Hypothalamus (tissue), 51 donors: Measurements from ENCODE around the gene GPS2.

Experiments
- DNase-seq, 51 donors: peaks; one replicate each; lab custom pipeline; 2025; lab: John Stamatoyannopoulos, UW

Gene GPS2

DNA sequence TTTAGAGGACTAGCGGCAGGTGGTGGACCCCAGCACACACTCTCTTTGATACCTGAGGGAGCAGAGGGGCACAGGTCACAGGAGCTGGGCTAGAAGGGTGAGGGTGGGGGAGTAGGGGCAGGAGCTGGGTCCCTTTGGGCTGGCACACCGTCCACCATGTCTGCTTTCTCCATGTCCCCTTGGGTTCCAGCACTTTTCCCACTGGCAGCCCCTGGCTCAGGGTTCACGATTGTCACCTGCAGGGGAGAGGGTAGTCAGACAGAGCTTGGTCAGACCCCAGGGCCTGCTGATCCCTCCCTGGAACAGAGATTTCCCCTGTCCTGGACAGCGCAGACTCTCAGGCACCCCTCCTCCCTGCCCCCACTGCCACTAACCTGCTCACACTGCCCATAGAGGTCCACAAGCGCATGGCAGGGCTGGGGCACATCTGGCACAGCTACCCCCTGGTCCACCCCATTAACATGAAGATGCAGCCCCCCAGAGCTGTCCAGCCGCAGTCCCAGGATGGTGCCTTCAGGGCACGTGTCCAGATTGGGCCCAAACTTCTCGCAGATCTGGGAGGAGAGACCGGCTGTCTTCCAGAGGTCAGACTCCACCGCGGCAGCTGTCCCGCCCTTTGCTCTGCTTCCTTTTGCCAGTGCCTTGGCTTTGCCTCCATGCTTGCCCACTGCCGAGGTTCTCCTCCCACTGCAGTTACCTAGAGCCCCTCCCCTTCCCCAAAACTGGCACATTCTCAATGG is 3.1 kb upstream of the GPS2 start:
- DNase-seq = no peak

DNA sequence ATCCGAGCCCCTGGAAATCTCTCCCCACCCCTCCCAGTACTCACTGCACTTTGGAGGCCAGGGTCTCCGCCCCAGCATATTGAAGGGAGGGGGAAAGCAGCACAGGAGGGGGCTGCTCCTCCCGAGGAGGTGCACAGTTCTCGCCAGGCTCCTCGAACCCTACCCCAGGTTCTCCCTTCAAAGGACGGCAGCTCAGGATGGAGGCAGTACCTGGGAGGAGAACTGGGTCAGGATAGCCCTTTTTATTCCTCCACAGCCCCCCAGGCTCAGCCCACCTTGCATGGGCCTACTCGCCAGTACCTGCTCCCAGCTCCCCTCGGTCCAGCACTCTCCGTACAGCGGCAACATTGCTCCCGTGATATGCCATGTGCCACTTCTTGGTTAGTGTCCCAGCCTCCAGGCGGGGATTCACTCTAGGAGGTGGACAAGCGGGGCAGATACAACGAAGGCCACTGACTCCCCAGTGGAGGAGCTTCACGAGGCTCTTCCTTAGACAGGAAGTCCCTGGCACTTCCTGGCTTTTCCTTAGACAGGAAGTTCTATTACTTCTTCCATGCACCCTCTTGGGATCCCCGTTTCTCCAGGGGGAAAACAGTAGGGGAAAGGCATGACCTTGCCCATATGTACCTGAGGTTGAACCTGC is 2.1 kb upstream of the GPS2 start:
- no peak for DNase-seq

DNA sequence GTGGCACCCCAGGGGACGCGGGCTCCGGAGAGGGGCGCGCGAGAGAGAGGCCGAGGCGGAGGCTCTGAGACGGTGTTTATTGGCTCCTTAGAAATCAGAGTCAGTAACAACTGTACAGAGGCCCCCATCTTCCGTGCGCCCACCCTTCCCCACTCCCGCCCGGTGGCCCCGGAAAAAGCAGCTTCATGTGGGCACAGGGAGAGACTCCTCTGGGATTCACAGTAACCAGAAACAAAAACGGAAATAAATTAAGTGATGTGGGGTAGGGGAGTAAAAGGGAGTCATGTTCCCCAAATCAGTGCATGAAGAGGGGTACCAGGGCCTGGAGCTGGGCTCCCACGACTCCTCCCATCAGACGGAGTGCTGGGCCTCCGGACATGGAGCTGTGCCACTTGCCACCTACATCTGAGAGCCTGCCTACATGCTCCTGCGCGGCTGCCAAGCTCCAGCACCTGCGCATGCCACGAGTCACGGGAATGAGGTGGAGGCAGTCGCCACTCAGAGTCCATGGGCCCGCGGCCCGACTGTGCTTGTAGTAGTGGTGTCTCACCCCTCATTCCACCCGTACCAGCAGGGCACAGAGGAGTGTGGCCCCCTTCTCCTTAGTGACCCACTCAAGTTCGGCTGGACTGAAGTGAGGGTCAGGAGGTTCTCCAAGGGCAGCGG is 543 bp upstream of the GPS2 start:
- peak in 2 of 51 donors; percentile 16 to 37 for DNase-seq

DNA sequence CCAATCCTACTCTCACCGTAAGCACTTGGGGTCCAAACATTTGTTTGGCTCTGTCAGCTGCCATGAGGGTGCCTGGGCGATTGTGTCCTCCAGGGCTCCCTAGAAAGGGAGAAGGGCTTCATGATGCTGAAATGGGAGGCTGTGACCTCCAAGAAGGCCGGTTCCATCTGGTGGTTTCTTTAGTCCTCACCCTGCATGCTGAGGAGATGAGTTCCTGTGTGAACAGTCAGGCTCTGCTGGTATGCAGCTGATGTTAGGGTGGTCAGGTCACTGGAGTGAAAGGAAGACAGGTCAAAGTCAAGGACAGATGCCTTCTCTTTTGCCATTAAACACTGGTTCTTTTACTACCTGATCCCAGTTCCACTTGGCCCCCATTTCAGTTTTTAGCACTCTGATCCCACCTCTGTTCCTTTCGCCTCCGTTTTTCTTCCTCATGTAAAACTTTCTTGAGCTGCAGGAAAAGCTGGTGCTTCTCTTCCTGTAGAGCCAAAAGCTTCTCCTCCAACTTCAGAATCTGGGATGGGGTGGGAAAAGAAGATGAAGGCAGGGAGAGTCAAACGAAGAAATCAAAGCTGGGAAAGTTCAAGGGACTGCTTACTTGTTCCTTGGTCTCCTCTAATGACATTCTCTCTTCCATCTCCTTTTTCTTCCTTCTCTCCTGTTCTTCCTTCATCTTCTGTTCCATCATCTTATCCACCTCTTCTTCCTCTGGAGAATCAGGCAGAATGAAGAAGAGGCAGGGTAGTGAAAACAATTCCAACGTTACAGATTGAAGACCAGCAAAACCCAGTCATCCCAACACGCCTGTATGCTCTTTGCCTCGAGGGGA is 1.1 kb downstream of the GPS2 start:
- no peak for DNase-seq

DNA sequence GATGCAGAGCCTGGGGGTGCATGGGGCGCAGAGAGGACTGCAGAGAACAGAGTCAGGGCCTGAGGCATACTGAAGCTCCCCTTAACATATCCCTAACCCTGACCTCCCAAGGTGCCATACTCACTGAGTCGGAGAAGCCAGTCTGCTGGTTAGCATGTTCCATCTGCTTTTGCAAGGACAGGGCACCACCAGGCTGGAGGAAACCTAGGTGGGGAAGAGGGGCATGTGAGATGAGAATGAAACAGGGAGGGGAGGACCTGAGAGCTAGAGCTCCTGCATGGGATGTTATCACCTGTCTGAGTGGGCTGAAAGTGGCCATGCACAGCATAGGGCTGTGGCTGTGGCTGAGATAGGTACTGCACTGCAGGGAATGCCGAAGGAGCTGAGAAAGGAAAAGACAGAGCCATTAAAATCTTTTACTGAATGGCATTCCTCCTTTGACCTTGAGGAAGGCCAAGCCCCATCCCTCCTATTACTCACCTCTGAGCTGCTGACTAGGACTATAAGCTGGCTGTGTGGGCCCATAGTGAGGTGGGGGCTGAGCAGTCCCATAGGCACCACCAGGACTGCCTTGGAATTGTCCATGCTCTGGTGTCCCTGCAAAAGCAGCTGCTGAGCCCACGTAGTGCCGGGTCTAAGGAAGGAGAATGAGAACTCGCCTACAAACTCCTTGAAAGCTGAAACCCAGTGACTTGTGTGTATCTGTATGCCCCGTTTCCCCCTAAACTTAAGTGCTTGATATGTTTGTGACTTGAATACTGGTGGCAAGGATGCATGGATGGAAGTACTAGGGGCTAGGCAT is 1.9 kb downstream of the GPS2 start:
- DNase-seq = no peak

DNA sequence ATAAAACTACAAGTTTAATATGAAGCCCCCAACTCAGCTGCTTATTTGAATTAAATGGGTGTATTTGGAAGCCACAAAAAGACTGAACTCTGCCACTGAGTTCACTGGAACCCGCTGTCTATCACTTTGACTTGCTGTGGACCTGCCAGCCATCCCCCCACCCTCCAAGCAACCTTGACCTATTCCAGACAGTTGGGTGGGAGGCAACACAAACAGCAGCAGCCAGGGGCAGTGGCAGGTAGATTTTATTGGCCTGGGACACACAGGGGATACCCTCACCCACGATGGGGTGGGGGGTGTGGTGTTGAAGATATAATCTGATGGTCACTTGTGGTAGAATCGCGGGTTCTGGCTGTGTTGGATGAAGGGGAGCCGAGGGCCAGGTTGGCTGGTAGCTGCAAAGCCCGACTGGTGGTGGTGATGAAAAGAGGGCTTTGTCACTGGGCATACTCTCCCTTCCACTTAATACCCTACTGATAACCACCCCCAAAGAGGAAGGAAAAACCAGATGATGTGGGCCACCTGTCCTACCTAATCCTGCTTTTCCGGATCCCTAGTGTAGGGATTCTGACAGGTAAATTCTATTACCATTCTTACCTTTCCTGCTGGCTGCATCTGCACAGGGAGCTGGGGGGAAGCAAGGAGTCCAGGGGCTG is 2.6 kb downstream of the GPS2 start:
- no peak for DNase-seq

DNA sequence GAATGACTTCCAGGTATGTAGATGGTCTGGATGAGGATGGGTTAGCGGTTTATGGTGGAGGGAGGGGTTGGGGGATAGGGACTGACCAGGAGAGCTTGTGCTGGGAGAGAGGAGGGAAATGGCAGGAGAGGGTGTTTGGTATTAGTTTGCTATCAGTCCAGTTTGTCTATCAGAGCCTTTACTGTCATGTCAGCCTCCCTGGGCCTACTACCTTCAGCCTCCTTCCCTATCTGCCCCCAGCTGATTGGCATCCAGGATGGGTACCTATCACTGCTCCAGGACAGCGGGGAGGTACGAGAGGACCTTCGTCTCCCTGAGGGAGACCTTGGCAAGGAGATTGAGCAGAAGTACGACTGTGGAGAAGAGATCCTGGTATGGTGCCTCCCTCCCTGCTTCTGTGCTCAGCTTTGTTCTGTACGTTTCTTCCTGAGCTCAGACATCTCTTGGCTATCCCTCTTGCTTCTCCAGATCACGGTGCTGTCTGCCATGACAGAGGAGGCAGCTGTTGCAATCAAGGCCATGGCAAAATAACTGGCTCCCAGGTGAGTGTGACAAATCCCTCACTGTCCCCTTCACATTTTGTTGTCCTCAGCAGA is 4.0 kb downstream of the GPS2 start:
- DNase-seq = no peak

DNA sequence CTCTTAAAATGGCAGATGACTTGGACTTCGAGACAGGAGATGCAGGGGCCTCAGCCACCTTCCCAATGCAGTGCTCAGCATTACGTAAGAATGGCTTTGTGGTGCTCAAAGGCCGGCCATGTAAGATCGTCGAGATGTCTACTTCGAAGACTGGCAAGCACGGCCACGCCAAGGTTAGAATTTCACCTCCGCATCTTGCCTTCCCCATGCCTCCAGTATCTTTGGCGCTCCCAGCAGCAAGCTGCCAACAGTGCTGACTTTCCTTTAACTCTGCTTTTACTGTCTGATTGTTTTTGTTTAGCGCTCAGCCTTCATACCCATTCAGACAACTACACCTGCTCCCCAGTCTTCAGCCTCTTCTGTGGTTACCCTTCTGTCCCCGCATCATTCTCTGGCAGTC is 5.5 kb downstream of the GPS2 start:
- DNase-seq = no peak

DNA sequence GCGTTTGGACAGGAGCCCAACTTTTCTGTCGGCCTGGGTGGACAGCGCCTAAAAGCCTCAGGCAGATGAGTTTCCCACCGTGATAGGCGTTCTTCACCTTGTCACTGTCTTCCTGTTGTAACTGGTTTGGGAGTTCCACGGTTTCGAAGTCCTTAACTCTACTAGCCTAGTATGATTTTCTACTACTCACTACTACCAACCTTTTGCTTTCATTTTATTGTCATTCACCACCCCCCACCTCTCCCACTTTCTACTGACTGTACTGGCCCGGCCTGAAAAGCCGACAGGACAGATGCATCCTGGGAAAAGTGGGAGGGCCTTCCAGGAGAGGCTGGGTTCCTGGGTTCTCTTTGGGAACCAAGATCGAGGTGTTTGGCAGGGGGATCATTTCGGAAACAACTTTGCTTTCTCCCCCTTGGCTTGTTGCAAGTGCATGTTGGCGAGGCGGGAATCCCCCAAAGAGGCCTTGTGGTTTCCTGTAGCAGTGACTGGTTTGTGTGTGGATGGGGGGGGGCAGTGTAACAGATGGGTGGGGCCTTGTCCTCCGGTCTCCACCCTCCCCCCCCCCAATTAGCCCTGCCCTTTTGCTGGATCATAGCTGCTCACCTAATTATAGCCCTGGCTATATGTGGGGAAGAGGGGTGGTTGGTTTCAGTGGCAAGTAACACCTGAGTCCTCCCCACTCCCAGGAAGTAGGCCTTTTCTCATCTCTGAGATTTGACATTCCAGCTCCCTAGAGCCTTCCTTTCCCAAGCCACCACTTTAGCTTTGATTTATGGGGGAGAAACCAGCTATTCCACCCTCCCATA is 6.3 kb downstream of the GPS2 start:
- peak in 34 of 51 donors; percentile 9 to 69 (median 38) for DNase-seq

DNA sequence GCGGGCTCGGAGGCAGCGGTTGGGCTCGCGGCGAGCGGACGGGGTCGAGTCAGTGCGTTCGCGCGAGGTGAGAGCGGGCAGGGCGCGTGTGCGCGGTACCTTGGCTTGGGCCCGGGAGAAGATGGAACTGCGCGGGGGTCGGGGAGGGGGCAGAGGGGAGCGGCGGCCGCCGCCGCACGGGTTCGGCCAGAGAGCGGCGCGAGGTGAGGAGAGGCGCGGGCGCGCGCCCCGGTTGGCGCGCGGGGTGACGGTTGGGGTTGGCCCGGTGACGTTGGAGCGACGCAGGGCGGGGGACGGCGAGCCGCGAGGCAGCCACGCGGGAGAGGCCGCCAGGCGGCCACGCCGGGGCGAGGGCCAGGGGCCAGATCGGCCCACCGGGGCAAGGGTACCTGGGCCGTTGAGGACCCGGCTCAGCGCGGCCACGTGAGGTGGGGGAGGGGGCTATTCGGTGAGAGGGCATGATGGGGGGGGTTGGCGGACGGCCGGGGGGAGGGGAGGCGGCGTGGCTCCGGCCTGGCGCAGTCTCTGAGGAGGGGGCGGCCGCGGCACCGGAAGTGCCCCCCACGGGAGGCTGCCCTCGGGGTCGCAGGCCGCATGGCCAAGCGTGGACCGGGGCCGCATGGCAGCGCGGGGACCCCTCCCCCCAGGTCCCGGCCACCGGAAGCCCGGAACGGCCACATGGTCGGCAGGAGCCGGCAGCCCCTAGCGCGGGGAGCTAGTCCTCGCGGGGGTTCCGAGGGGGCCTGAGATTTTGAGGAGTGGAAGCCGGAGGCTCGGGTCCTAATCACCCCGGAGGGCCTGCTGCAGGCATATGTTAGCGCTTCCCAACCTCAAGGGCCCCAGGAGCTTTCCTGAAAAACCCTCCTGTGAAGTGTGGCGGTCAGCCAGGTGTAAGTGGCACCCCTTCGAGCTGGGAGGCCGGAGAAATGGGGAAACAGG is 7.2 kb downstream of the GPS2 start:
- peak in 16 of 51 donors; percentile 34 to 66 (median 54) for DNase-seq

DNA sequence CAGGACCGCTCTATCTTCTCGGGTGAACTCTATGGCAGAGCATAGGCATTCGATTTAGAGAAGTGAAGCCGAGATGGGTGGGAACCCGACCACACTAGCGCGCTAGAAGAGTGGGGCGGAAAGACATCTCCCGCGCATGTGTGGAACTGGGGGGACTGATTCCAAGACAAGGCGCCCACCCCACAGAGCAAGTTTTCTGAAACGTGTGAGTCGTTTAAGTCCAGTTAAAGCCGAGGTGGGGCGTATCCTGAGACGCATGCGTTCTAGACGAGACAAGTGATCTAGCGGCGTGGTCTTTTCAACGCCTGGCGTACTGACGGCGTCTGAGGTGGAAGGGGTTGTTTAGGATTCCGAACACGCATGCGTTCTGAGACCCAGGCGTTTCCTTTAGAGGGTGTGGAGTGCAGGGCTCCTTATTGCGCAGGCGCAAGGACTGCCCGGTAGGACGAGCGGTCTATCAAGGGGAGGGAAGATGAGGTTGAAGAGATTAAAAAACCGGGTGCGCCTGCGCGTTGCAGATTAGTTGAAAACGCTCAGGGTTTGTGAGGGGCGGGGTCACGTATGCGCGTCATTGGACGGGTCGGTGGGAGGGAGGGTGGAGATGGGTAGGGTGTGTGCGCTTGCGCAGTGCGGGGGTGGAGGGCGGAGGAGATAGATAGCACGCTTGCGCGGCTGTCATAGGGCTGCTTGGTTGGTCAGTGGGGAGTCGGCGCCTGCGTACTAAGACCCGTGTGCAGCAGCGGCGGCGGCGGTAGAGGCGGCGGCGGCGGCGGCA is 8.1 kb downstream of the GPS2 start, which contains the start of gene EIF5A:
Gene EIF5A, plus strand, starts transcription at position 718 of the 775 bp plus-strand sequence. CDS start 2,008 bp downstream, outside the sequence.
- DNase-seq = peak; percentile 90 to 100 (median 99)

DNA sequence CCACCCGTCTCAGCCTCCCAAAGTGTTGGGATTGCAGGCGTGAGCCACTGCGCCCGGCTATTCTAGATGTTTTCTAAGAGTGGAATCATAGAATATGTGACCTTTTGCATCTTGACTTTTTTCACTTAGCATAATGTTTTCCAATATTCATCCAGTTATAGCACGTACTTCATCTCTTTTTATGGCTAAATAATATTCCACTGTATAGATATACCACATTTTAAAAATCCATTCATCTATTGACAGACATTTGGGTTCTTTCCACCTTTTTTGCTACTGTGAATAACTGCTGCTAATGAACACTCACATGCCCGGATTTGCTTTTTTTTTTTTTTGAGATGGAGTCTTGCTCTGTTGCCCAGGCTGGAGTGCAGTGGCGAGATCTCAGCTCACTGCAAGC is 11.0 kb downstream of the GPS2 start:
- no peak for DNase-seq

DNA sequence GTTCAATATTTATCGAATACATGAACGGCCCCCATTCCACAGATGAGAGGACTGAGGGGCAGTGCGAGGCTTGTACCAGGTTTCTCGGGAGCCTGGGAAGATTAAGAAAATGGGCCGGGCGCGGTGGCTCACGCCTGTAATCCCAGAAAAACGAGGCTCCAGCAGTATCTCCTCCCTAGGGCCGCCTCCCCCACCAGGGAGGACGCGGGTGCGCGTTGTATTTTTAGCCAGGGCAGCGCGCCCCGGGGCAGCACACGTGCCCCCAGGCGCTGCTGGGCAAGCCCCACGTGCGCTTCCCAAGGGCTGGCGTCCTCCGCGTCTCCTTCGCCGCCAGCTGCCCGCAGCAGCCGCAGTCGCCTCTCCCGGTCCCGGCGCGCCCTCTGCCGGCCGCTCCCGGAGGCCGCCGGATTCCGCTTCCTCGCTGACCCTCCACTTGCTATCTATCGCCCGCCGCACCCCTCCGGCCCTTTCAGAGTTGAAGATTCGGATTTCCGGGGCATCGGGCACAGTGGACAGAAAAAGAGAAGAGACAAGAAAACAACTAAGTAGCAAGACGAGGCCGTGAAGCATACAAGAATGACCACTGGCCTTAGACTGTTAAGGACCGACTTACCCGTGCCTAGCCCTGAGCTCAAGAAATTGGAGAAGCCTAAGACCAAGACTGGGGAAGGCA is 18.8 kb downstream of the GPS2 start:
- peak in 47 of 51 donors; percentile 23 to 86 (median 61) for DNase-seq

DNA sequence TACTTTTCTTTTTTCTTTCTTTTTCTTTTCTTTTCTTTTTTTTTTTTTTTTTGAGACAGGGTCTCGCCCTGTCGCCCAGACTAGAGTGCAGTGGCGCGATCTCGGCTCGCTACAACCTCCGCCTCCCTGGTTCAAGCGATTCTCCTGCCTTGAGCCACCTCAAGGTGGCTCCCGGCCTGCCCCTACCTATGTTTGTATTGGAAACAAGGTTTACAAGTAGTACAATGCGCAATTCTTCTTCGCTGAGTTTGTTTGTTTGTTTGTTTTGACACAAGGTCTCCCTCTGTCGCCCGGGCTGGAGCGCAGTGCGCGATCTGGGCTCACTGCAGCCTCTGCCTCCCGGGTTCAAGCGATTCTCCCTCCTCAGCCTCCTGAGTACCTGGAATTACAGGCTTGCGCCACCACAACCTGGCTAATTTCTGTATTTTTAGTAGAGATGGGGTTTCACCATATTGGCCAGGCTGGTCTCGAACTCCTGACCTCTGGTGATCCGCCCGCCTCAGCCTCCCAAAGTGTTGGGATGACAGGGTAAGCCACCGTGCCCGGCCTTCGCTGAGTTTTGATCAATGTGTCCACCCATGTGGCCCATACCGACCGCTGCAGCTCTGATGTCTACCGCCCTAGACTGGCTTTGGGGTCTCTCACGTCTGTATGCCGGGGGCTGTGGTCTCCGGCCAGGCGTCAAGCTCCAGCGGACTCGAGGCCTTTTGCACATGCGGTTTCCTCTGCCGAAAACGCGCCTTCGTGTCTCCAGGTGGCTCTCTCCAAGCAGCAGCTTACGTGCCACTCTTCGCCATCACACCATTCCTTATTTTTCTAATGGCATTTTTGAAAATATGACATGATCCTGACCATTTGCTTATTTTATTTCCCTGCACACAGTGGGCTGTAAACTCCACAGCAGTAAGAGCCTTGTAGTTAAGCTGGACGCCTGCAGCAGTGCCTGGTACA is 19.7 kb downstream of the GPS2 start:
- no peak for DNase-seq
